Measurements from ENCODE around the gene RADIL.
A peak's percentile ranks its signal among the peaks of the same experiment; 100 is the strongest.

RADIL gene

GRCh38 chr7:4755045-4755444 is 128.5 kb downstream of the RADIL start:
- POLR2A ChIA-PET: interaction anchor here (1.0 kb wide), 1 partner anchor 113 kb away, joined by 3 read pairs; no protein-coding TSS in a partner anchor
- TF ChIP-seq FOXA1 (IDR thresholded peaks at IDR 0.05) (no peak), TARDBP (IDR thresholded peaks at IDR 0.05) (no peak), SP1 (IDR thresholded peaks at IDR 0.05) (no peak), NFRKB (IDR thresholded peaks at IDR 0.05) (no peak), SUZ12 (IDR thresholded peaks at IDR 0.05) (no peak), BHLHE40 (IDR thresholded peaks at IDR 0.05; ENCODE audit: borderline replicate concordance) (no peak), LEF1 (IDR thresholded peaks at IDR 0.05; ENCODE audit: borderline replicate concordance) (no peak), L3MBTL2 (conservative IDR thresholded peaks at IDR 0.05) (no peak), HDGF (IDR thresholded peaks at IDR 0.05; ENCODE audit: borderline replicate concordance) (no peak), FOXK2 (IDR thresholded peaks at IDR 0.05) (no peak), FOXM1 (IDR thresholded peaks at IDR 0.05; ENCODE audit: borderline replicate concordance) (no peak)
- no peak for DNase-seq (ENCODE audit: extremely low spot score)
- CTCF ChIA-PET: no interaction called here

- DNase-seq (ENCODE audit: extremely low spot score): no peak
- POLR2A ChIA-PET: interaction anchor here (1.0 kb wide), 1 partner anchor 113 kb away, joined by 3 read pairs; no protein-coding TSS in a partner anchor
- TF ChIP-seq HDGF (IDR thresholded peaks at IDR 0.05; ENCODE audit: borderline replicate concordance) (no peak), PKNOX1 (IDR thresholded peaks at IDR 0.05) (no peak), FOXK2 (IDR thresholded peaks at IDR 0.05) (no peak), CTBP1 (IDR thresholded peaks at IDR 0.05; ENCODE audit: borderline replicate concordance) (no peak), BHLHE40 (IDR thresholded peaks at IDR 0.05; ENCODE audit: borderline replicate concordance) (no peak), TARDBP (IDR thresholded peaks at IDR 0.05) (no peak), SP1 (IDR thresholded peaks at IDR 0.05) (no peak), FOXA1 (IDR thresholded peaks at IDR 0.05) (no peak), LEF1 (IDR thresholded peaks at IDR 0.05; ENCODE audit: borderline replicate concordance) (no peak), ZNF384 (IDR thresholded peaks at IDR 0.05) (no peak), L3MBTL2 (conservative IDR thresholded peaks at IDR 0.05) (no peak), NFRKB (IDR thresholded peaks at IDR 0.05) (no peak), FOXM1 (IDR thresholded peaks at IDR 0.05; ENCODE audit: borderline replicate concordance) (no peak), ARNT (IDR thresholded peaks at IDR 0.05) (no peak), SUZ12 (IDR thresholded peaks at IDR 0.05) (no peak), ELF4 (IDR thresholded peaks at IDR 0.05) (no peak)
- CTCF ChIA-PET: no interaction called here
These were observed 129.0 kb downstream of the RADIL start for GRCh38 chr7:4754433-4755010.

GRCh38 chr7:4753598-4754432 is 129.7 kb downstream of the RADIL start:
- CTCF ChIA-PET: no interaction called here
- POLR2A ChIA-PET: no interaction called here
- DNase-seq (ENCODE audit: extremely low spot score): peak; percentile 84
- TF ChIP-seq SP1 (IDR thresholded peaks at IDR 0.05) (no peak), TARDBP (IDR thresholded peaks at IDR 0.05) (no peak), L3MBTL2 (conservative IDR thresholded peaks at IDR 0.05) (no peak), NFRKB (IDR thresholded peaks at IDR 0.05) (no peak), ELF4 (IDR thresholded peaks at IDR 0.05) (no peak), PKNOX1 (IDR thresholded peaks at IDR 0.05) (no peak), ZNF384 (IDR thresholded peaks at IDR 0.05) (no peak)

GRCh38 chr7:4751398-4751947 is 132.0 kb downstream of the RADIL start:
- no peak for DNase-seq (ENCODE audit: extremely low spot score)
- ChIA-PET CTCF (no interaction called here), POLR2A (no interaction called here)
- TF ChIP-seq FOXM1 (IDR thresholded peaks at IDR 0.05; ENCODE audit: borderline replicate concordance): no peak
- no peak for TF ChIP-seq SP1 (IDR thresholded peaks at IDR 0.05)
- no peak for TF ChIP-seq L3MBTL2 (conservative IDR thresholded peaks at IDR 0.05)
- no peak for TF ChIP-seq LEF1 (IDR thresholded peaks at IDR 0.05; ENCODE audit: borderline replicate concordance)
- TF ChIP-seq FOXK2 (IDR thresholded peaks at IDR 0.05): no peak
- TF ChIP-seq CTBP1 (IDR thresholded peaks at IDR 0.05; ENCODE audit: borderline replicate concordance): no peak
- no peak for TF ChIP-seq BHLHE40 (IDR thresholded peaks at IDR 0.05; ENCODE audit: borderline replicate concordance)
- no peak for TF ChIP-seq FOXA1 (IDR thresholded peaks at IDR 0.05)
- TF ChIP-seq PKNOX1 (IDR thresholded peaks at IDR 0.05): no peak

- TF ChIP-seq NFRKB (IDR thresholded peaks at IDR 0.05) (no peak), ARNT (IDR thresholded peaks at IDR 0.05) (no peak), FOXK2 (IDR thresholded peaks at IDR 0.05) (no peak), FOXM1 (IDR thresholded peaks at IDR 0.05; ENCODE audit: borderline replicate concordance) (no peak), BHLHE40 (IDR thresholded peaks at IDR 0.05; ENCODE audit: borderline replicate concordance) (no peak), HDGF (IDR thresholded peaks at IDR 0.05; ENCODE audit: borderline replicate concordance) (no peak), L3MBTL2 (conservative IDR thresholded peaks at IDR 0.05) (no peak), SUZ12 (IDR thresholded peaks at IDR 0.05) (no peak), PKNOX1 (IDR thresholded peaks at IDR 0.05) (no peak), LEF1 (IDR thresholded peaks at IDR 0.05; ENCODE audit: borderline replicate concordance) (no peak), SP1 (IDR thresholded peaks at IDR 0.05) (no peak), FOXA1 (IDR thresholded peaks at IDR 0.05) (no peak), ELF4 (IDR thresholded peaks at IDR 0.05) (no peak)
- no peak for DNase-seq (ENCODE audit: extremely low spot score)
- ChIA-PET POLR2A (no interaction called here), CTCF (no interaction called here)
These were observed 133.7 kb downstream of the RADIL start for GRCh38 chr7:4749798-4750197.

Data from HEK293T (cell line).